A673 (cell line): Measurements from ENCODE around the gene GNG12. TPM values are rescaled to one million over a fixed set of nuclear protein-coding genes. Genes with fewer than 3 reads are reported as not detected.

ENCODE experiments used
- BruUV-seq: library from RNA; stranded (reverse); fragments of 400-500 nt; replicated peaks from 2 replicates; lab custom pipeline; 2021; lab: Mats Ljungman, UMichigan
- CTCF ChIA-PET: fragments of 300-600 bp; sonication (Branson Sonifier 250); formaldehyde crosslinking; loops from one replicate; lab custom pipeline; 2022; ENCODE audit warnings: antibody characterized with exemption; lab: Charles Lee
- POLR2A ChIA-PET: fragments of 300-600 bp; sonication (Branson Sonifier 250); formaldehyde crosslinking; loops from one replicate; lab custom pipeline; 2022; ENCODE audit warnings: antibody characterized with exemption; ENCODE audit not compliant: low non-redundant PET; lab: Charles Lee
- DNase-seq: peaks from one replicate; pipeline ENCODE4 v3.0.0-alpha.2; 2015; ENCODE audit warnings: low spot score
- H3K27ac ChIP-seq: fragments of 200-600 bp; sonication (generic); 2 replicates; pipeline ENCODE4 v1.5.1; 2016; ENCODE audit warnings: mixed run types, low read depth, mild to moderate bottlenecking, mixed read lengths, antibody characterized with exemption, low read length; ENCODE audit not compliant: poor library complexity, severe bottlenecking
- H3K27me3 ChIP-seq: fragments of 200-600 bp; sonication (generic); replicated peaks from 2 replicates; pipeline ENCODE4 v1.6.1; 2017; ENCODE audit warnings: mixed run types, low read depth, mild to moderate bottlenecking, mixed read lengths, antibody characterized with exemption, low read length; ENCODE audit not compliant: insufficient read depth, poor library complexity
- H3K36me3 ChIP-seq: fragments of 200-600 bp; sonication (generic); 2 replicates; pipeline ENCODE4 v1.6.1; 2016; ENCODE audit warnings: mixed run types, mild to moderate bottlenecking, mixed read lengths, antibody characterized with exemption, low read length; ENCODE audit not compliant: insufficient read depth, poor library complexity, severe bottlenecking
- H3K4me1 ChIP-seq: fragments of 200-600 bp; sonication (generic); 2 replicates; pipeline ENCODE4 v1.6.1; 2017; ENCODE audit warnings: mixed run types, mild to moderate bottlenecking, mixed read lengths, antibody characterized with exemption, low read length; ENCODE audit not compliant: insufficient read depth, poor library complexity, severe bottlenecking
- H3K4me3 ChIP-seq: fragments of 200-600 bp; sonication (generic); 2 replicates; pipeline ENCODE4 v1.5.1; 2016; ENCODE audit warnings: low read depth, mixed run types, mild to moderate bottlenecking, mixed read lengths, low read length; ENCODE audit not compliant: poor library complexity, severe bottlenecking
- H3K9me3 ChIP-seq: fragments of 200-600 bp; sonication (generic); 2 replicates; pipeline ENCODE4 v1.6.1; 2016; ENCODE audit warnings: mixed run types, low read depth, mild to moderate bottlenecking, mixed read lengths, antibody characterized with exemption, low read length; ENCODE audit not compliant: poor library complexity, severe bottlenecking
- CTCF ChIP-seq: fragments of 300-800, 200-600 bp; sonication (generic); conservative IDR thresholded peaks from 2 replicates; pipeline ENCODE4 v1.5.1; 2017; ENCODE audit warnings: low read depth, mild to moderate bottlenecking, antibody characterized with exemption, low read length, moderate library complexity, mixed read lengths
- EZH2 ChIP-seq: fragments of 200-600 bp; sonication (generic); IDR thresholded peaks from 2 replicates; pipeline ENCODE4 v1.6.1; 2017; ENCODE audit warnings: borderline replicate concordance, low read depth, mild to moderate bottlenecking, mixed read lengths, antibody characterized with exemption, low read length; ENCODE audit not compliant: poor library complexity, severe bottlenecking
- intact Hi-C: fragments of 100-400 bp; cut with micrococcal nuclease; formaldehyde crosslinking; loops from one replicate; pipeline ENCODE4 v1.10.0; 2022; ENCODE audit not compliant: unreplicated experiment
- total RNA-seq: library from RNA; stranded (reverse); gene quantifications from 2 replicates; pipeline ENCODE4 v1.2.3, GENCODE V29; 2021

The GNG12 gene
- total RNA-seq, 1 experiment from 2014 or later, result 54.8 TPM

- CTCF ChIA-PET, result no interaction called here
- H3K9me3 ChIP-seq, result no peaks in the 10 kb centered on the region
- POLR2A ChIA-PET, result no interaction called here
Measured at GRCh38 chr1:67747671-67748546, 85.4 kb downstream of the GNG12 start.

DNA sequence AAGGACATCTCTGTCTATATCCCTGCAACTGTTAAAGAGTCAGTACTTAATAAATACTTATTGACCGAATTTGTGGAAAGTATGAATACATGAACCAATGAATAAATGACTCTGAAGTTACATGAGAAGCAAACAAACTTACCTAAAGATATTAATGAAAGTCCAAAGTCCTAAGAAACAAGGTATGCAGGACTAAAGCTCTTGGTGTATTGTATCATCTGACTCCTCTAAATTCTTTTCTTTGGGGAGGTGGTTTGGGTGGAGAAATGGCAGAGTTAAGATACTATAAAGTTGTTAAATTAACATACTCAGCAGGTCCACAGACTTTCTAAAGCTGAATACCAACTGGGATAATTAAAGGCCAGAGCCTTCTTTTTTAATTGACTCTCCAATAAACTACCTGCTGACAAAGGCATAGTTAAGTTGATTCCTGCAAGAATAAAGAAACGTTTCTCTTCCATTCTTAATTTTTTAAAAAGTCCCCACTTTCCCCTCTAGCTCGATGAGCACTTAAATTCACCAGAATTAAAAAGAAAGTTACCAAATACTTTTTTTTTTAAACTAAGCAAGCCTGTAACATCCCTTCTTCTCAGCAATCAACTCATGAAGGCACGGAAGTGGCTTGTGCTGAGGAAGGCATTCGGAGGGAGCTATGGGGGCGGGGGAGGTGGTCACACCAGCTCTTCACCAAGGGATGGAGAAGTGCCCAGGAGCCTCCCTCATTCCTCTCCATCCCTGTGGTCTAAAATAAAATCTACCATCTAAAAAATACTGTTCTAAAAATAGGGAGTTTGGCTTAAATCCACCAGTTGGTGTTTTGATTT lies 87.2 kb downstream of the GNG12 start:
- POLR2A ChIA-PET, result no interaction called here
- Histone ChIP-seq H3K4me1 (peaks cover 50% of the 10 kb centered on the region), H3K27ac (no peak overlapping the region), H3K4me3 (no peak overlapping the region), H3K27me3 (no peaks in the 10 kb centered on the region), H3K36me3 (no peaks in the 10 kb centered on the region), H3K9me3 (no peaks in the 10 kb centered on the region)
- CTCF ChIA-PET, result no interaction called here
- BruUV-seq, result no TSS peak
- intact Hi-C loops, result no loop called here
- DNase-seq, result peak; percentile 39
- TF ChIP-seq CTCF, result no peak
- TF ChIP-seq EZH2, result no peak

More at GRCh38 chr1:67747671-67748546, 85.4 kb downstream of the GNG12 start:
- Histone ChIP-seq H3K36me3 (no peaks in the 10 kb centered on the region), H3K27me3 (no peaks in the 10 kb centered on the region), H3K4me3 (no peak overlapping the region), H3K4me1 (peaks cover 56% of the 10 kb centered on the region), H3K27ac (peak overlapping the region; percentile 52)
- TF ChIP-seq CTCF (no peak), EZH2 (no peak)
- intact Hi-C loops, result no loop called here
- BruUV-seq, result no TSS peak
- DNase-seq, result no peak

DNA sequence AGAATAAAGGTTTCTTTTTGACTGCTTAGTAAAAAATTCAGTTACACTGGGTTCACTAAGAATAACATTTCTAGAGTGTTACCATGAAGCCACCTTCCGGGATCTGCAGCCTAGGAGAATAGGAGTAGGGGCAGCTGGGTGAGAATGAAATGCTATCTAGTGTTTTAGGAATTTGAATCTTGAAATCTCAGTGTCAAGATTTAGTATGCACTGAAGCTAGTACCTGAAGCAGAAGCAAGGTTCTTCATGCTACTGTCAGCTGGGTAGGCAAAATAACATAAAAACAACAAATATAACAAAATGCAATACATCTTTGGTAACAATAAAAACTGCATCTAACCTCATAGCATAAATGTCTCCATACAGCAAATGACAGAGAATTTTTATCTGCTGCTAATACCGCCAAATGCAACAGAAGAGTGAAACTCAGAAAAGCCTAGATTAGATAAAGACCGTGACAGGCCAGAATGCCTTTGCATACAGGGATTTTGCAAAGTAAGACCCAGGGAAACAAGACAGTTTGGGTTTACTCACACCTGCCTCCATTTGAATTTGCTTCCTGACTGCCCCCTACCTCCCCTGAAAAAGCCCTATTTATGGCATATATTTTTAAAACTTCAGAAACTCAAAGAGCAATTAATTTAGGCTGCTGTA lies 90.1 kb downstream of the GNG12 start:
- POLR2A ChIA-PET, result no interaction called here

More for the DNA sequence above, 90.1 kb downstream of the GNG12 start:
- no peak for TF ChIP-seq EZH2
- TF ChIP-seq CTCF, result no peak
- BruUV-seq, result no TSS peak
- H3K4me1 ChIP-seq, result peaks cover 26% of the 10 kb centered on the region
- no peaks in the 10 kb centered on the region for H3K9me3 ChIP-seq
- no peak overlapping the region for H3K4me3 ChIP-seq
- intact Hi-C loops, result no loop called here
- H3K27ac ChIP-seq, result no peak overlapping the region
- CTCF ChIA-PET, result no interaction called here
- H3K27me3 ChIP-seq, result no peaks in the 10 kb centered on the region
- DNase-seq, result no peak
- no peaks in the 10 kb centered on the region for H3K36me3 ChIP-seq
